HG02840 (cell line): ENCODE results near the gene CCDC73.
"Not testable (repeated sequence)": the region's sequence is repeated elsewhere in the genome, so short reads cannot be mapped to it uniquely, and the experiment has no call there.

Experiments
- ATAC-seq: cut with Tn5 transposase; IDR thresholded peaks from one replicate; pipeline ENCODE4 v1.9.1; 2021; ENCODE audit warnings: mild to moderate bottlenecking, moderate library complexity, moderate number of reproducible peaks; ENCODE audit not compliant: unreplicated experiment, low FRiP score

The CCDC73 gene

DNA sequence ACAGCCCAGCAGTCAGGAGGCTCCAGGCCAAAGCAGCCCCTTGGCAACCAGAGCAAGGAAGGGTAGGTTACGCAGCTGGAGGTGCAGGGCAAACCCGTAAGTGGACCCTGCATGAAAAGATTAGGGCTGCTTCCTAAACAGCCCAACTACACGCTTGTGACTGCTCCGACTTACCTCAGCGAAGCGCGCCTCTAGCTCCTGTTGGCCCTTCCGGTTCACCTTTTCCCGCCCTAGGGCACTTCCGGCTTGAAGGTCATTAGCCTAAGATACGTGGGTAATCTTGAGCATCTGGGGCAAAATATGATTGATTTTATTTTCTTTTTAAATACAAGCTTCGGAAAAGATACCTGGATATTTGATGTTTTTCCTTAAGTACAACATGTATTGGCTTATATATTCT, at the start of gene CCDC73:
Gene CCDC73 (minus strand): TSS at position 224 of the 400 bp plus-strand sequence. CDS start 34,419 bp downstream, outside the sequence.
- no peak for ATAC-seq

DNA sequence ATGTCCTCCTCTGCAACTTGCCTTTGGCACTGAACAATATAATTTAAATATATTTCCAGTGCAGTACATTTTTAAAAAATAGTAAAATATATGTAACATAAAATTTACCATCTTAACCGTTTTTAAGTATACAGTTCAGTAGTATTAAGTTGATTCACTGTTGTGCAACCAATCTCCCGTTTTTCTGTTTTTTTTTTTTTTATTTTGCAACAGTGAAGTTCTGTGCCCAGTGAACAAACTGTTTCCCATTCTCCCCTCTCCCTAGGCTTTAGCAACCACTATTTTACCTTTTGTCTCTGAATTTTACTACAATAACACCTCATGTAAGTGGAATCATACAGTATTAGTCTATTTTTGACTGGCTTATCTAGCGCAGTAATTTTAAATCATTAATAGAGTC, 49.1 kb upstream of the CCDC73 start:
- no peak for ATAC-seq

DNA sequence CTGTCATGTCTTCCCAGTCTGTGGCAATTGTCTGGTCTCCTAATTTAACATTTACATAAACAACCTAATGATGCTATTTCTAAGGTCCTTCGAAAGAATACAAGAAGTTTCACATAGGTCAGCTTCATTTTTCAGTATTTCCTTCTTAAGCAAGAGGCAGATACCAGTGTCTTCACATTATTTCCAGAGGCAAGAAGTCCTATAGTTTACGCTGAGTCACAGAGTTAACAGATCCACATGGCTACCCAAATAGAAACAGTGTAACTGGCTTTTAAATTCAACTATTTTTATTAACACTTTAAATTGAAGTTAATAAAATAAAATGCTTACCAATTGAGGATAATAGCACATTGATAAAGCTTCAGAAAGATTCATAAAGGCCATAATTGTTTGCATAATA, 46.1 kb upstream of the CCDC73 start:
- no peak for ATAC-seq

DNA sequence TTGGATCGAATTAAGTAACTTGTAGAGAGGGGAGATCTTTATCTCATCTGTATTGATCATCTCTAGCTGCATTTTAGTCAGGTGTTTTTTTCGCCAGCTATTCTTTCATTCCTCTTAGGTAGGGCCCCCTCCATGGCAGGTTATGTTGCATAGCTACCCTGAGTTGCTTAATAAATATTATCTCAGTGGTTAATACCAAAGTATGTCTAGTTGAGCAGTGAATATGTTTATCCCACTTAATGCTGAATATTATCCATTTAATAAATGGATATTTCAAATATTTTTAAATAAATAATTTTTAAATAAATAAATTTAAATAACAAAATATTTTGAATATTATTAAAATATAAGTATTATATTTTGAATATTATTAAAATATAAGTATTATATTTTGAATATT, 44.8 kb upstream of the CCDC73 start:
- ATAC-seq, result no peak

DNA sequence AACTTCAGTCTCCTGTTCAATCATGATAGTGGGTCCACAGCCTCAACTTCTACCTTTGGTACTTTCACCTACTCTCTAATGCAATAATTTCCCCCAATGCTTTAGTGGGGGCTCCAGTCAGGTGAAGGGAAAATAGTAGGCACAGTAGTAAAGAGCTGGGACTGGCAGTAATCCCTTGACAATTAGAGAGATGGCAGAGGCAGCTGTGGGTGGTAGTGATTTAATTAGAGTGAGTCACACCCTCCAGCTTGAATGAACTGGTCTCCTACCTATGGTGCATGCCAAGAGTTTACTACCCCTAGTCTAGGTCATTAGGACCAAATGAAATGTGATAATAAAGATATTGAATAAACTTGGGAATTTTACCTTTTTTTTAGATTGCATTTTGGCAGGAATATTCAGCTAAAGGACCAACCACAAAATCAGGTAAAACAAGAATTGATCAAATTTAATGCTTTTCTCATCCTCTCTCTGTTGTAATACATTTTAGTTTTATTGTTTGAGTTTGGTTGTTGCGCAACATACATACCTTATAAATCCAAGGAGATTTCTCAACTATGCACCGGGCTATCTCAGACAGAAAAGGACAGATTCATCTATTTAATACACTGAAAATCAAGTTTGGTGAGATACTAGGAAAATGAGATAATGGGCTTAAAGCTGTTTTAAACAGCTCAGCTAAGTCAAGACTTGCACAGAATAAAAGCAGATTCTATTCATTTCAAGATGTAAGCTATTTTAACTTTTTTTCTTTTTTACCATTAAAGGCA, 44.2 kb upstream of the CCDC73 start:
- ATAC-seq, result no peak

DNA sequence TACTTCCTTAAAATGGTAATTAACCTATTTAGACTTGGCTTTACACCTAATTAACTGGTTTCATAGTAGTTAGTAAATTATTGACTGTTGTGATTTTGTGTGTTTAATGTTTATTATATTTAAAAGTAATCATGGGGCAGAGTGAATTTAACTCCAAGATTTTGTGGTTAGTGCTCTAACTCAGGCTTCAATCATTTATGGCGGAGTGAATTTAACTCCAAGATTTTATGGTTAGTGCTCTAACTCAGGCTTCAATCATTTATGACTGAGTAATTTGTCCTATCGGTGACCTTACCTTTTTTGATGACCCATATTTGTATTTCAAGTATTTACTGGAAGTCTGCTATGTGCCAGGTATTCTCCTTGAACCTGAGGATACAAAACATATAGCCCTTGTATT, 42.5 kb upstream of the CCDC73 start:
- no peak for ATAC-seq

DNA sequence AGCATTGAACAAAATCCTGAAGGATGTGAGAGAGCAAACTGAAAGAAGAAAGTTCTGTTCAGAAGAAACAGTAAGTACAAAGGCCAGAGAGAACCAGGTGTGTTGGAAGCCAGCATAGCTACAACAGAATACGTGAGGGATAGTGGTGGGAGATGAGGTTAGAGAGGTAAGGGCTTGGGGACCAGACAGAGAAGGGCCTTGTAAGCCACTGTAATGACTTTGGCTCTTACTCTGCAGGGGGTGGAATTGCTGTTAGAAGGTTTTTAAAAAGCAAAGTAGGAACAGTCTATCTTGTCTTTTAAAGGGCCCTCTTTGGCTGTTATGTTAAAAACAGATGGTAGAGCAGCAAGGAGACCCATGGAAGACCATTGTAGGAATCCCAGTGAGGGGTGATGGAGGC, 39.5 kb upstream of the CCDC73 start:
- no peak for ATAC-seq

DNA sequence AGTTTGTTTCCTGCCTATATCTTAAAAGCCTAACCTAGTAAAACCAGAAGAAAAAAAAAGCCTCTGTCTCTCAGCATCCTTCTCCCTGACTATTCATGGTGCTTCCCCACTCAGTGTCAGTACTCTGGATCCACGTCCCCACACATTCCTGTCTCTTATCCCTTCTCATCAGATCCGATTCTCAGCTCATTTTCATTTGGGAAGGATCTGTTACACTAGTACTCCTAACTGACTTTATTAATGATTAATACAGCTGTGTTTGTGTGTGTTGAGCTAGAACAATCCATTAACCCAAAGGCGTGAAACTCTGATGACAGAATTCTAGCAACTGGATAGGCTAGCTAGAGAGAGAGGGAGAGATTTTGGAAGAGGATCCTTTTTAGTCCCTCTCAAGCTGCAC, 36.8 kb upstream of the CCDC73 start:
- ATAC-seq, result no peak

DNA sequence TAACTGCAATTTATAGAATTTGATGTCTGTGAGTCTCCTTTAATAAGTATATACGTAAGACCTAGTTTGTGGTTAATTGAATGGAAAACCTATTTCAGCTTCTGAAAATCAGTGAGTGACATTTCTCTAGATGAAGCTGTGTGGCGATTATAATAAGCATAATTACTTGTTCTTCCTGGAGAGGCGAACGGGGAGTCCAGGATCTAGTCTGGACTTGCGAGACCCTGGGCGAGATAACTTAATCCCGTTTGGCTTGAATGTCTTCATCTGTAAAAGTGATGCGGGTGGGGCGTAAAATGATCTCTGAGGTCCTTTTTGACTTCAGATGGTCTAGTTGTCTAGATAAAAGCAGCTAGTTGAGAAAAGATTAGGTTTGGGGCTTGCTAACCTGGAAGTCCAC, 36.3 kb upstream of the CCDC73 start:
- no peak for ATAC-seq

DNA sequence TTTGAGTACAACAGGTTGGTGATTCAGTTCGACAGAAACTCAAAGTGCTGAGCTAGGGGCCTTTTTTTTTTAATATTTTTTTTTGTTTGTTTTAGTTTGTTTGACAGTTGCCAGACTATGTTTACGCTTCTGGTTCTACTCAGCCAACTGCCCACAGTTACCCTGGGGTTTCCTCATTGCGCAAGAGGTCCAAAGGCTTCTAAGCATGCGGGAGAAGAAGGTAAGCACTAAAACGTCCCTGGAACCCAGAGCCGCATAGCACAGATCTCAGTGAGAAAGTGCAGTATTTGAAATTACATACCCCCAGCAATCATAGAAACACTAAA, 35.9 kb upstream of the CCDC73 start:
- peak; percentile 6 for ATAC-seq

DNA sequence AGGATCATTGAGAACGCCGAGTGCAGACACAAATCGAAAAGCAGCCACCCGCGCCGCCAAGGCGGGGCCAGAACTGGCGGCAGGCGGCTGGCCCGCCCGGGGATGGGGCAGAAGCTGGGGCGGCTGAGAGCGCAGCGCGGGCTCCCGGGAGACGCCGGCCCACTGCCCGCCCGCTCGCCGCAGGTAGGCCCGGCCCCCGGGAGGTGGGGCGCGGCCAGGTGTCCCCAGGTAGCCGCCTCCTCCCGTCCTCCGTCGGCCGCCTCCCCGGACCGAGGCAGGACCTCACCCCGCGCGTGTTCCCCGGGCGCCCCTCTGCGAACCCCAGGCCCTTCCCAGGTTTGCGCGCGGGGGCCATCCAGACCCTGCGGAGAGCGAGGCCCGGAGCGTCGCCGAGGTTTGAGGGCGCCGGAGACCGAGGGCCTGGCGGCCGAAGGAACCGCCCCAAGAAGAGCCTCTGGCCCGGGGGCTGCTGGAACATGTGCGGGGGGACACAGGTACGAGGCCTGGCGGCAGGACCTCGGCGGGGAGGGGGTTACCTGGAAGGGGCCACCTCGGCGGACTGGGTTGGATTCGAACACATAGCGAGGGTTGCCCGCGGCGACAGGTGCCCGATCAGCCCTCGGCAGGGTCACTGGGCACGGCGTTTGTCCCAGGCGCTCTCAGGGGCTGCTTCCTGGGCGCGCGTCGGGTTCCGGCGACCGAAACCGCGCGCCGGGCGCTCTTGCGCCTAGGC, 35.4 kb upstream of the CCDC73 start, which contains the start of gene PRRG4:
Gene PRRG4 (plus strand): TSS at position 248 of the 733 bp plus-strand sequence. CDS start 603 bp downstream, outside the sequence.
- peak; percentile 67 for ATAC-seq

DNA sequence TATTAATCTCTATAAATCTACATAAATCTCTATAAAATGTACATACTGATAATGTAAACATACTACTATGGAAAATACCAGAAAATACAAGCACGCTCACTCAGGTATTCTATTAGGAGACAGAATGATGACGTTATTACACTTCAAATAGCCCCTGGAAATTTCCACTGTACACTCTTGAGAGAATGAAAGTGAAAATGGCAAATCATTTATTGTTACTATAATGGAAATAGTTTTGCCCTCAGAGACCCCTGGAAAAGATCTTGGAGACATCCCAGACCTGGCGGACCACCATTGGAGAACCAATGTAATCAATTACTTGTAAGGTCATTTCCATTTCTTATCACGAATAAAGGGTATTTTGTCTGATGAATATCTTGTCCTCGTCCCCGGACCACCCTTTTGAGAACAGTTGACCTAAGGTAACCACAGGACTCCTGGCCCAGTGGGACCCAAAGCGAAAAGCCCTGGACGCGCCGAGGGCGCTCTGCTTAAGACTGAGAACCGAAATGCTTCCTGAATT, 34.8 kb upstream of the CCDC73 start:
- ATAC-seq, result peak; percentile 34

DNA sequence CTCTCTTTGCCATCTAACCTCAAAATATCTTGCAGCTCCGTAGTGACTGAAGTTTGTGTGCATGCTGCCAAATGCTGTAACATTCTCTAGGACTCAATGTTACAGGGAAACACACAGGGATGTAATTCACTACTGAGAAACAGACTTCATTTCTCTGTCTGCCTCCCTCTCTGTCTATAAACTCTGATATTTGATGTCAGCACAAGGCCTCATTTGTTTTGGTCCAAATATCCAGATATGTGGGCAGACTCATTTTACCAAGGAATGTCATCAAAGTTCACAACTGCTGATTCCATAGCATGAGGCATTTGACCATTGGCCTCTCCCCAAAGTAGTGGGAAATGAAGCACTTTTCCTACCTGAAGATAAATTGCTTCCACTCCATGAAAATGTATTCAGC, 32.8 kb upstream of the CCDC73 start:
- ATAC-seq, result no peak

DNA sequence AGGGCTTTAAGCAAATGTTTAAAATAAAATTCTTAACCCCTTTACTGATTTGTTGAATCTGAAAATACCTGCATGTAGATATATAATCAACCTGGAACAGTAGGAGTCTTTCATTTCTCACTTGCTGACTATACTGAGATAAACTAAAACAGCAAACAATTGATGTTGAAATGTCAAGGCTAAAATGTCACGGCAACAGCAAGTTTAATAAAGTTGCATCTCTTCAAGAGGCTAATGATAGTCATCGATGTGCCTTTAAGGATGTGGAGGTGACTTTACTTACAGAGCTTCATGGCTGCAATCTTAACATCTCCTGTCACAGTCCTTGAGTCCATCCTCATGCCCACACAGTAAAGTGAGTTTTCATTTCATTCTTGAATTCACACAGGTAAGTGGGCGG, 31.7 kb upstream of the CCDC73 start:
- no peak for ATAC-seq

DNA sequence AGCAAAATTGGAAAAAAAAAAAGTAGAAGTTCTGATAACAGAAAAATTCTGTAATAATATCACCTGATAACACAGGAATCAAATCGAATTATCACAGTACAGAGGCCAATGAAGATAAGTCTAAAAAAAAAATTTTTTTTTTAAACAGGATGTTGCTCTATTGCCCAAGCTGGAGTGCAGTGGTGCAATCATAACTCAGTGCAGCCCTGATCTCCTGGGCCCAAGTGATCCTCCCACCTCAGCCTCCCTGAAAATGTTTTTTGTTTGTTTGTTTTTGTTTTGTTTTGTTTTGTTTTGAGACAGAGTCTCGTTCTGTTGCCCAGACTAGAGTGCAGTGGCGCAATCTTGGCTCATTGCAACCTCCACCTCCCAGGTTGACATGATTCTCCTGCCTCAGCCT, 29.2 kb upstream of the CCDC73 start:
- not testable (repeated sequence) for ATAC-seq

DNA sequence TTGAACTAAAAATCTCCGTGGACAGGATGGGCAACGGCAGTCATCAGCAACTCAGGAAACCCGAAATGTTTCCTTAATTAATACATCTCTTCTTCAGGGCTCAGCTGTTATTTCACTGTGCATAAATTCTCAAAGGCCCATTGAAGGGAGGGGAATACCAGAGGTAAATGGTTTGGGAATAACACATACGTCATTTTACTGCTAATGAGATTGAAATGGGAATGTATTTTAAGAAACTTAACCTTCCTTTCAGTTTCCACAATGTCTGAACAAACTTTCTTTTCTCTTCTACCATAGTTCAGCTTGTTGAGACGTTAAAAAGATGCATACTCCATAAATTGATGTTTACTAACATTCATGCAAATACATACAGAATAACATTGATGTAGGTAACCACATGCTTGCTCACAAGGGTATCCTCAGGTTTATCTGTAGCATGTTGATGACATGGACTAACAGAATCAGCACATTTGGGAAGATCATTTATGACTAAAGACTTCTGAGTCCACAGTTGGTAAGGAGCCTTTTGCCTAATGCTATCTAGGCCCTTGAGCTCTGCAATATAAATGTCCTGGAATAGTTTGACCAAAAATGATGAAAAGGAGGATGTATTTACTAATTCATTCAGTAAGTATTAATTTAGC, 27.6 kb upstream of the CCDC73 start:
- no peak for ATAC-seq

DNA sequence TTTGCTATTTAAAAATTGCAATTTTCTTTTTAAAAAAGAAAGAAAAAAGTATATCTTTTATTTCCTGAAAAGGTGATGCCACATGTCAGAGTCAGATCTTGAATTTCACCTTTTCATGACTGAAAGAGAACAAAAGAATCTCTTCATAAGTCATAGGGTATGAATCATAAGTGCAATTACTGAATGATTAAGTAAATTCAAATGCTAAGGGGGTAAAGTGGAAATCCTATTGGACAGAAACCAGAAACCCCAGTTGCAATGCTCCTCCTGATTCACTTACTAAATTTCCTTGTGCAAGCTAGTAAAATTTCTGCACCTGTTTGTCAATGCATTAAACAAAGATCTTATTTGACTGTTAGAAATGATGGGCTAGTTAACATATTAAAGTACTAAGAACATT, 27.1 kb upstream of the CCDC73 start:
- no peak for ATAC-seq

DNA sequence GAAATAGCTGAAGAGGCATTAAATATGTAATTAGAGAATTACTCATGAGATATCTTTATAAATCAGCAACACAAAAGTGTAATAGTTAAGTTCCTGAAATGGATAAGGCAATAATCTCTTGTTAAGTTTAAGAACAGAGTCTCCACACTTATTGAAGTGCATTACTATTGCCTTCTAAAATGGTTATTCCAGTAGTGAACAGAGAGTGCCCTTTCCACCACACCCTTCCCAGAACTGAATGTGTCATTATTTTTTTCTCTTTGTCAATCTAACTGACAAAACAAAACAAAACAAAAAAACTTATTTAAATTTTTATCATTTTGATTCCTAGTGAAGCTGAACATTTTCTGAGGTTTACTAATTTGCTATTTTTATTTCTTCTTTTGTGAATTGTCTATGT, 26.0 kb upstream of the CCDC73 start:
- ATAC-seq, result no peak

DNA sequence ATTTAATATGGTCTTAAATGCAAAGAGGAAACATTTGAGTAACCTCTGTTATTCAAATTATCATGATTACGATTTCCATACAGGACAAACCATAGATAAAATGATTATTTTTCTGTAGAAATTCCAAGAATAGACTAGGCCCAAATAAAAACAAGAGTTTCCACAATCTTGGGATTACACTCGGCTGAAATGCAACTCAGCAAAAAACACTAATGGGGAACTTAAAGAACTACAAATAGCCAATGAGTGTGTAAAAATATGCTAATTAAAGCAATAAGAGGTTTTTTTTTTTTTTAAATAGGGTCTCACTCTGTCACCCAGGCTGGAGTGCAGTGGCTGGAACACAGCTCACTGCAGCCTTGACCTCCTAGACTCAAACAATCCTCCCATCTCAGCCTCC, 24.7 kb upstream of the CCDC73 start:
- no peak for ATAC-seq

DNA sequence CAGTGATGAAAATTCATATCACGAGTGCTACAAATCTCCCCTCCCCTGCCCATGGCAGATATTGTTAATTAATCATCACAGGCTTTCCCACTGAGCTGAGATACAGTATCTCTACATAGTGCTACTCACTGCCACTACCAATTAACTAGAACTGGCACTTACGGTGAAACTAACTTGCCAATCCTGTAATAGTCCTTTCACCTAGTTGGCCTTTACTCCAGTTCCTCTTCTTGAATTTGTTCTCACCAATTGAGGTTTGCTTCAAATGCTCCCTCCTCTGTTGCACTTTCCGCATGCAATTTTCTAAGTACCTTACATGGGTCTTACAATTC, 23.4 kb upstream of the CCDC73 start:
- ATAC-seq, result no peak

DNA sequence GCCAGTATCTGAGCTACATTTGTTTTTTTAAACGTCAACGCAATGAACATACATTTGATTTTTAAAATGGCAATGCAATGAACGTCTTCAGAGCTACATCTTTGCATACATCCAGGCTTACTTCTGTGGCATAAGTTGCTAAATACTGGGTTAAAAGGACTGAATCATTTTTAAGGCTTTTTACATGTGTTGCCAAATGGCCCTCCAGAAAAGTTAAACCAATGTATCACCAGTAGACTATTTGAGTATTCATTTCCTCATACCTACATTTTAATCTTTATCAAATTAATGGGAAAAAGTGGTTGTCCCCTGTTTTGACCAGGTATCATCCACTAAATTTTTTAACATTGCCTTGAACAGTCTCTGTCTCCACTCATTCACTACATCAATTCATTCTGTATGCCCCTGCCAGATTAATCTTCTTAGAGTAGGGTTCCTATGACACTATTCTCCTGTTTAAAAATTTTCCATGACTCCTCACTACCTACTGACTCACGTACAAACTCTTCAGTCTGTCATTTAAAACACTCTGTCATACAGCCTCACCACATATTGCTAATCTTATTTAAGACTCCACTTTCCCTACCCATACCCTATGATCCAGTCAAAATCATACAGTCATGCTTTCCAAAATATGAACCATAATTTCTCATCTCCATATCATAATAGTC, 22.9 kb upstream of the CCDC73 start:
- ATAC-seq, result no peak
